ENCODE results near the gene MRAP. TPM values are rescaled to one million over a fixed set of nuclear protein-coding genes. Genes with fewer than 3 reads are reported as not detected.
"Not testable (repeated sequence)": the region's sequence is repeated elsewhere in the genome, so short reads cannot be mapped to it uniquely, and the experiment has no call there.

The MRAP gene
- total RNA-seq = not detected

DNA sequence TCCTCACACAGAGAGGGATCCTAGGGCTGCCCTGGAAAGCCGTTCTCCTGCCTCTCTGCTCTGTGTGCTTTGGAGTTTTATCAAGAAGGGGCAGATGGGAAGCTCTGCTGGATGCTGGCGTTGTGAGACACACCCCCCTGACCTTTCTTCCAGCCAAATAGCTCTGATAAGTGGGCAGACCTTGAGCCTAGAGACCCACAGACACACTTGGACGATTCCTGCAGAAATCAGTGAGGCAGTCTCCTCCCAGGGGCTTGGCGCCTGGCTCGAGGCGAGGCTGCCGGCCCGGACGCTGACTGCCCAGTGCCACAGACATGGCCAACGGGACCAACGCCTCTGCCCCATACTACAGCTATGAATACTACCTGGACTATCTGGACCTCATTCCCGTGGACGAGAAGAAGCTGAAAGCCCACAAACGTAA, at the start of gene MRAP:
Gene MRAP (plus strand): TSS at position 198 of the 424 bp plus-strand sequence. CDS start 117 bp downstream, at position 315.
- peaks cover 12% of the 10 kb centered on the region for H3K36me3 Mint-ChIP-seq (ENCODE audit: low read depth)
- no peak for ATAC-seq (replicated peaks)
- no peaks in the 10 kb centered on the region for H3K4me1 Mint-ChIP-seq
- no peaks in the 10 kb centered on the region for H3K9me3 Mint-ChIP-seq
- H3K4me3 Mint-ChIP-seq = no peak within 1 kb of the TSS
- no peaks in the 10 kb centered on the region for H3K27me3 Mint-ChIP-seq
- H3K27ac Mint-ChIP-seq = no peak within 1 kb of the TSS

- Mint-ChIP-seq H3K9me3 (peaks cover 5% of the 10 kb centered on the region), H3K27me3 (peaks cover 36% of the 10 kb centered on the region), H3K4me1 (no peaks in the 10 kb centered on the region), H3K27ac (no peak overlapping the region), H3K36me3 (ENCODE audit: low read depth) (no peaks in the 10 kb centered on the region), H3K4me3 (no peak overlapping the region)
- no peak for ATAC-seq (replicated peaks)
Measured at GRCh38 chr21:32249511-32250280, 49.0 kb upstream of the MRAP start.

- no peaks in the 10 kb centered on the region for H3K36me3 Mint-ChIP-seq (ENCODE audit: low read depth)
- peaks cover 40% of the 10 kb centered on the region for H3K27me3 Mint-ChIP-seq
- H3K27ac Mint-ChIP-seq = no peak overlapping the region
- H3K4me3 Mint-ChIP-seq = no peak overlapping the region
- no peak for ATAC-seq (replicated peaks)
- peaks cover 5% of the 10 kb centered on the region for H3K9me3 Mint-ChIP-seq
- H3K4me1 Mint-ChIP-seq = no peaks in the 10 kb centered on the region
Measured at GRCh38 chr21:32252136-32252535, 46.5 kb upstream of the MRAP start.

GRCh38 chr21:32253215-32253641, 45.4 kb upstream of the MRAP start:
- Mint-ChIP-seq H3K4me3 (no peak overlapping the region), H3K36me3 (ENCODE audit: low read depth) (no peaks in the 10 kb centered on the region), H3K9me3 (peaks cover 5% of the 10 kb centered on the region), H3K27ac (no peak overlapping the region), H3K4me1 (peaks cover 5% of the 10 kb centered on the region), H3K27me3 (peaks cover 40% of the 10 kb centered on the region)
- ATAC-seq (replicated peaks) = no peak

GRCh38 chr21:32256251-32256650, 42.4 kb upstream of the MRAP start:
- ATAC-seq (replicated peaks) = no peak
- peaks cover 27% of the 10 kb centered on the region for H3K27me3 Mint-ChIP-seq
- H3K4me3 Mint-ChIP-seq = no peak overlapping the region
- no peaks in the 10 kb centered on the region for H3K36me3 Mint-ChIP-seq (ENCODE audit: low read depth)
- H3K9me3 Mint-ChIP-seq = peaks cover 2% of the 10 kb centered on the region
- peaks cover 9% of the 10 kb centered on the region for H3K4me1 Mint-ChIP-seq
- H3K27ac Mint-ChIP-seq = no peak overlapping the region

- no peak for ATAC-seq (replicated peaks)
- Mint-ChIP-seq H3K9me3 (no peaks in the 10 kb centered on the region), H3K36me3 (ENCODE audit: low read depth) (no peaks in the 10 kb centered on the region), H3K4me3 (no peak overlapping the region), H3K27ac (no peak overlapping the region), H3K27me3 (peaks cover 23% of the 10 kb centered on the region), H3K4me1 (peaks cover 9% of the 10 kb centered on the region)
Measured at GRCh38 chr21:32256873-32257620, 41.6 kb upstream of the MRAP start.

GRCh38 chr21:32257962-32258785, 40.5 kb upstream of the MRAP start:
- Mint-ChIP-seq H3K36me3 (ENCODE audit: low read depth) (no peaks in the 10 kb centered on the region), H3K27me3 (peaks cover 19% of the 10 kb centered on the region), H3K27ac (no peak overlapping the region), H3K4me3 (no peak overlapping the region), H3K9me3 (no peaks in the 10 kb centered on the region), H3K4me1 (peaks cover 9% of the 10 kb centered on the region)
- peak; percentile 78 for ATAC-seq (replicated peaks)

GRCh38 chr21:32258786-32259048, 39.9 kb upstream of the MRAP start:
- ATAC-seq (replicated peaks); H3K4me1 Mint-ChIP-seq; H3K27ac Mint-ChIP-seq; H3K4me3 Mint-ChIP-seq; H3K9me3 Mint-ChIP-seq; H3K36me3 Mint-ChIP-seq (ENCODE audit: low read depth): not testable (repeated sequence)
- peaks cover 19% of the 10 kb centered on the region for H3K27me3 Mint-ChIP-seq

GRCh38 chr21:32260130-32260529, 38.5 kb upstream of the MRAP start:
- no peak for ATAC-seq (replicated peaks)
- H3K27ac Mint-ChIP-seq = no peak overlapping the region
- no peak overlapping the region for H3K4me3 Mint-ChIP-seq
- H3K36me3 Mint-ChIP-seq (ENCODE audit: low read depth) = no peaks in the 10 kb centered on the region
- no peaks in the 10 kb centered on the region for H3K9me3 Mint-ChIP-seq
- peaks cover 9% of the 10 kb centered on the region for H3K4me1 Mint-ChIP-seq
- H3K27me3 Mint-ChIP-seq = peaks cover 15% of the 10 kb centered on the region

- H3K9me3 Mint-ChIP-seq = no peaks in the 10 kb centered on the region
- ATAC-seq (replicated peaks) = no peak
- H3K27ac Mint-ChIP-seq = no peak overlapping the region
- H3K27me3 Mint-ChIP-seq = peaks cover 5% of the 10 kb centered on the region
- peaks cover 9% of the 10 kb centered on the region for H3K4me1 Mint-ChIP-seq
- H3K4me3 Mint-ChIP-seq = no peak overlapping the region
- H3K36me3 Mint-ChIP-seq (ENCODE audit: low read depth) = no peaks in the 10 kb centered on the region
Measured at GRCh38 chr21:32261929-32262328, 36.7 kb upstream of the MRAP start.

GRCh38 chr21:32265321-32265720, 33.3 kb upstream of the MRAP start:
- H3K4me1 Mint-ChIP-seq; ATAC-seq (replicated peaks); H3K27ac Mint-ChIP-seq; H3K27me3 Mint-ChIP-seq; H3K4me3 Mint-ChIP-seq; H3K9me3 Mint-ChIP-seq: not testable (repeated sequence)
- peaks cover 25% of the 10 kb centered on the region for H3K36me3 Mint-ChIP-seq (ENCODE audit: low read depth)

DNA sequence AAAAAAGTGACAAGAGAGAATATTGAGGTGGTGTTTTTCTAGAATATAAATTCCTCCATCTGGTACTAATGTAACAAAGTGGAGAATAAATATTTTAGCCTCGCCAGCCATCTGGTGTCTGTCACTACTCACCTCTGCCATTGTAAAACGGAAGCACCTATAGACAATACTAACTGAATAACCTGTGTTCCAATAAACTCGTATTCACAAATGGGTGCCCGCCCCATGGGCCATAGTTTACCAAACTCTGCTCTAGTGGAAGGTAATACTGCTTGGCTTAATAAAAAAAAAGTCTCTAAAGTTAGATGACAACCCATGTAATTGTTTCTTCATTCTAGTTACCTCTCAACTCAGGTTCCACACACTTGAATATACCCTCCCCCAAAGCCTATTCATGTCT, 27.9 kb upstream of the MRAP start:
- H3K4me3 Mint-ChIP-seq = no peak overlapping the region
- no peak for ATAC-seq (replicated peaks)
- H3K9me3 Mint-ChIP-seq = no peaks in the 10 kb centered on the region
- H3K36me3 Mint-ChIP-seq (ENCODE audit: low read depth) = peaks cover 71% of the 10 kb centered on the region
- H3K4me1 Mint-ChIP-seq = peaks cover 4% of the 10 kb centered on the region
- no peak overlapping the region for H3K27ac Mint-ChIP-seq
- no peaks in the 10 kb centered on the region for H3K27me3 Mint-ChIP-seq

DNA sequence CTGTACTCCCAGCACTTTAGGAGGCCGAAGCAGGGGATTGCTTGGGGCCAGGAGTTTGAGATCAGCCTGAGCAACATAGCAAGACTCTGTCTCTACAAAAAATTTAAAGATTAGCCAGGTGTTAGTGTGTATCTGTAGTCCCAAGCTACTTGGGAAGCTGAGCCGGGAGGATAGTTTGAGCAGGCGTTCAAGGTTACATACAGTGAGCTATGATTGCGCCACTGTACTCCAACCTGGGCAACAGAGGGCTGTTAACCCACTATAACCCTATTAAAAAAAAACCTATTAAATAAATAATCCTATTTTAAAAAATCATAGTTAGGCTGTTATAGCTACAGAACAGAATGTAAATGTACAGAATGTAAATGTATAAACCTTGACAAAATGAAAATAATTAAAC, 22.0 kb upstream of the MRAP start:
- ATAC-seq (replicated peaks) = no peak
- no peaks in the 10 kb centered on the region for H3K27me3 Mint-ChIP-seq
- H3K4me1 Mint-ChIP-seq = peaks cover 11% of the 10 kb centered on the region
- no peaks in the 10 kb centered on the region for H3K9me3 Mint-ChIP-seq
- no peak overlapping the region for H3K4me3 Mint-ChIP-seq
- H3K36me3 Mint-ChIP-seq (ENCODE audit: low read depth) = peaks cover 45% of the 10 kb centered on the region
- H3K27ac Mint-ChIP-seq = no peak overlapping the region

DNA sequence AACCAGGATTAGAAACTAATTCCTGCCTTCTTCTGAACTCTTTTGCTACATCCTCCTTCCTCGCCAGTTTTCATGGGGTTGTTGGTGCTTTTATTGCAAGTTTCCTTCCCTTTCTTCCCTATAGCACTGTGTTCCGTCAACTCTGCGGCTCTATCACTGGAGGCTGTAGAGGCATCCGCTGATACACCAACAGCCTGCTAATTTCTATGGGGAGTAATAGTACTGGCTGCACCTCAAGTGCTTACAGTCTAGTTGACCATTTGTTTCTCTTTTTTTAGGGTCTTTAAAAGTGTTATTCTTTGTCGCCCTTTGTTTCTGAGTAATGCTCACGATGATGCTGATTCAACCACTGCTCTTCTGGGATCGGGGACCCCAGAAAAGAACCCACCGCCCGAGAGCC, 20.6 kb upstream of the MRAP start:
- peaks cover 35% of the 10 kb centered on the region for H3K36me3 Mint-ChIP-seq (ENCODE audit: low read depth)

More for the DNA sequence above, 20.6 kb upstream of the MRAP start:
- Mint-ChIP-seq H3K27ac (peak overlapping the region; percentile 97), H3K9me3 (no peaks in the 10 kb centered on the region), H3K4me3 (peak overlapping the region; percentile 93), H3K27me3 (no peaks in the 10 kb centered on the region), H3K4me1 (peaks cover 16% of the 10 kb centered on the region)
- ATAC-seq (replicated peaks) = no peak

Measured in activated T-helper 17 cell treated with anti-CD3 and anti-CD28 coated beads, Interleukin-2, amount 50 U/mL, for 72 hours (primary cell).